ENCODE results near the gene SETBP1.
A peak's percentile ranks its signal among the peaks of the same experiment; 100 is the strongest.
"Not testable (repeated sequence)": the region's sequence is repeated elsewhere in the genome, so short reads cannot be mapped to it uniquely, and the experiment has no call there.

The SETBP1 gene

DNA sequence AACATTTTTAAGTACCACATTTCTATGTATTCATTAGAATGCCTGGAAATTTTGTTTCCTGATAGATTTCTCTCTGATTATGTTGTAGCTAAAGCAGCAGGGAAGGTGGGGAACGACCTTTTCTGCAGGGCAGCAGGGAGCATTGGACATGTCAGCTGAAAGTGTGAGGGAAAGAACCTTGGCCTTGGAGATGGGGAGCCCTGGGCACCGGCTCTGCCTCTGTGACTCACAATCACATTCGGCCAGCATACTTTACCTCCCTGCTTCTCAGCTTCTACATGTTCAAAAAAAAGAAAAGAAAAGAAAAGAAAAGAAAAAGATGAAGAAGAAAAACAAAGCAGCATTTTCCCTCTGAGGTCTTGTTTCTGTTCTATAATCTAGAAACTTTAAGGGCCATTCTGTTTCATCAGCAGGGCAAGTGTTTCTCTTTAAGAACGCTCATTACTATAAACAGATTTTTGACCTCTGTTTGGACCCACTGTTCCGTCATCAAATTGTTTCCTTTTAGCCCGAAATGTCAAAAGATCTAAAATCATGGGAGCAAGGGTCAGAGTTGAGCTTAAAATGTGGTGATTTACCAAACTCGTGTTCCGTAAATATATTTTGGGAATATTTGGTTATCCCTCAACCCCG, 27.9 kb downstream of the SETBP1 start:
- no peak for DNase-seq

DNA sequence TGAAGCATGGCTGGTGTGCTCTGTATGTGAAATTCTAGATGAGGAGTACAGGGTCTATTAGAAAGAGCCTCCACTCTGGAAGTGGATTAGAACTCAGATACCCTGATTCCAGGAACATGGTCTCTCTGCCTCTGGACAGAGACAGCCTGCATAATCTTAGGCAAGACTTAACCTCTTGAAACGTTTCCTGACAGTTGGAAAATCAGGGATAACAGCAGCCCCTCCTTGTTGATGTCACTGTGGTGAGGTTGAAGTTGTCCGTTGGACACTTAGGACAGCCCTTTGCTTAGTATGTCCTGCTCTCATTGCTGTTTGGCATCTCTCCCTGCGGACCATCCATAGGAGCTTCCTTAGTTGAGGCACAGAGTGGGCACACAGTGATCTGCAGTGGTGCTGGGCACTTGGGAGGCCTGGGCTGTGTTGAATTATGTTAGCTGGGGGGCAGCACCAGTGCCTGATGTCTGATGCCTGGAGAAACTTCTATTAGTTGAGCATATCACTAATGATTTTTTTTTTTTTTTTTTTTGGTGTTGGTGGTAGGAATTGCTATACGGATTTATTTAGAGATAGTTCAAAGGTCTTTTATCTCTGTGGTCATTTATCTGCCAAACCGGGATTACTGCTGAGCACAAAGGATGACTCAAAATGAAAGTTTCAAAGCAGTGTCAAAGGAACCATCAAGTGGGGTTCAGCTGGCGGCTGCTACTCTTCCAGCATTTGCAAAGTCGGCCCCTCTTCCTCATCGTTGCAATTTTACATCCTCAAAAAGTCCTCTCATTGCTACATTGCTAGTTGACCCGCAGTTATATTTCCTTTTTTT, 28.8 kb downstream of the SETBP1 start:
- no peak for DNase-seq

DNA sequence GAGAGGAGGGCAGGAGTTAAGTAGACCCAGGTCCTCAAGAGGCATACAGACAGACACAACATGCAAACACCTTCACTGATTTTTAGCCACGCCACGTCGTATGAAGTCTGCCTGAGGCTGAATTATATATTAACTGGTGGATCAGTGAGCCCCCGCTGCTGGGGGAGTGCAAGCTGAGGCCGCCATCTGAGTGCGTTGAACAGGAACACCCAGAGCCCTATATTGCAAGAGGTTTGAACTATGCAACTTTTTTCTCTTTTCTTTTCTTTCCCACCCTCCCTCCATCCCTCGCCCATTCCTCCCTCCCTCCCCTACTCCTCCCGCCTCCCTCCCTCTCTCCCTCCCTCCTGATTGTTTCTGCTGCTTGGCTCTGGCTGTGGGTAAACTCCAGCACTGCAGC, 30.2 kb downstream of the SETBP1 start:
- DNase-seq: no peak

DNA sequence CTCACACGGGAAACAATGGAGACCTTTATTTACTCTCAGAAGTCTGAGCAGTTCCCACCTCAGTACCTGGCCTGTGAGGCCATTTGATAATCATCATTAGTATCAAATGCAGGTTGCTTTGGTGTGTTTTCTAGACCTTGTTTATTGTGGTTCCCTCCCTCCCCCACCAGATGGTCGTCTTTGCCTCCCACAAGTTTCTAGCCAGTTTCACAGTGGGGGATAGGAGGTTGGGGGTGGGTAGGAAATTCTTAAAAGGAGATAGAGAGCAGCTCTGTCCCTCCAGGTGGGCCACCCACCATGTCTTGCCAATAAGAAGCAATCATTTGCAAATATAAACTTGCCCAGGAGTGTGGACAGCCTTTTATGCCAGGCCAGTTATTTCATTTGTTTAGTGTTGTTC, 31.3 kb downstream of the SETBP1 start:
- DNase-seq: no peak

DNA sequence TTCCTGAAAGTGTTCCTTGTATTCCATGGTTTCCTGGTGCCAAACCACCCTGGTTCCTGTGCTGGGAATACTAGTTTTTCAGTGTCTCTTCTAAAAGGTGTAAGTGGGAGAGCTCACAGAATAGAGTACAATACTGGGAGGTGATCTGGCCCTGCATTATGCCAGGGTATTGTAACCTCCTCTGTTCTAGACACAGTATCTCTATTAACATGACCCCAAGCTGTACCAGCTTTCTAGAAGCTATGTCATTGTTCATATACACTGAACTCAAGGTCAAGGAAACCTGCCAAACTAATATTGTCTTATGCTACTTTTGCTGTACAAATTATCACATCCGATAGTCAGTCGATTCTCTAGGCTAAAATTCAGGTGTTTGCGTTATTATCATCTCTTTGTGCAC, 32.7 kb downstream of the SETBP1 start:
- DNase-seq: no peak

DNA sequence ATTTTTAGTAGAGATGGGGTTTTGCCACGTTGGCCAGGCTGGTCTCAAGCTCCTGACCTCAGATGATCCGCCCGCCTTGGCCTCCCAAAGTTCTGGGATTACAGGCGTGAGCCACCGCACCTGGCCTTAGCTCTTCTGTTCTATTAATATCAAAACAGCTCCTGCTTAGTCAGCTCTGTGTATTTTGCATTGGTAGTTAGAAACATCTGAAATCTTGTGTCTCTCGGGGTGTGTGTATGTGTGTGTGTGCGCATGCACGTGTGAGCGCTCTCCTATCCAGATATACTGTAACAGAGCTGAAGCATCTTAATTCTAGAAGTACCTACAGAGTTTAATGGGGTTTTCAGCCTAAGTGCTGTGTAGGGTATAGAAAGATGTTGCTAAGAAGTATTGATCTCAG, 33.7 kb downstream of the SETBP1 start:
- no peak for DNase-seq

DNA sequence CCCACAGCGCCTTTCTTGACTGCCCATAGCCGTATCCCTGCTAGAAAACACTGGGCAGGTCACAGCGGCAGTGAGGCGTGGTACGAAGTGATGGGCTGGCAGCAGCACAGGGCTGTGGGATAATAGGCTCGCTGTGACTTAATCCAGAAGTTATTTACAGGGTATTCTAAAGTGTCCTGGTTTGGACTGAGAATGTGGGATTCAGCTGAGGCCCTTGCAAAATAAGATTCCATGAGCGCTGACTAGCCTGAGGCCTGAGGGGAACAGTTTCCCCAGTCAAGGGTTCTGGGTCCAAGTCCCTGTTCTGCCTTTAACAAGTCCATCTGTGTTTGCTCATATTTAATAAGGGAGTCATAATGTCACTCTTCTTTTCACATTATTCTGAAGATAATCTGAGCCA, 34.6 kb downstream of the SETBP1 start:
- DNase-seq: no peak

DNA sequence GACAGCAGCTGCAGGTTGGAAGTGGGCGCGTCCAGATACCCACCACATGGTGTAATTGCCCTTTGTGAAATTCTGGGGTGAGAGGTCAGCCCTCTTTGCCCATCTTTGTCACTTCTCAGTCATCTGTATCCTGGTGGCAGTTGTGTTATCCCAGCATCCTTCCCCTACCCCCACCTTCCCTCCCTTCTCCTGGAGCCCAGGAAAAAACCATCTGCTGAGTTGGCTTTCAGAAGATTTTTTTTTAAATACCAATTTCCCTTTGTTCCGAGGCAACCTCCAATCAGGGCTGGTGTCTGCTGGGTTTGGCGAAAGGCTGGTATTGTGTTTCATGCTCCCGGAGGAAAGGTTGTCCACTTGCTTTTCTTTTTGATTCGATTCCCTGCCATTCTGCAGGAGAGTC, 35.2 kb downstream of the SETBP1 start:
- DNase-seq: no peak

DNA sequence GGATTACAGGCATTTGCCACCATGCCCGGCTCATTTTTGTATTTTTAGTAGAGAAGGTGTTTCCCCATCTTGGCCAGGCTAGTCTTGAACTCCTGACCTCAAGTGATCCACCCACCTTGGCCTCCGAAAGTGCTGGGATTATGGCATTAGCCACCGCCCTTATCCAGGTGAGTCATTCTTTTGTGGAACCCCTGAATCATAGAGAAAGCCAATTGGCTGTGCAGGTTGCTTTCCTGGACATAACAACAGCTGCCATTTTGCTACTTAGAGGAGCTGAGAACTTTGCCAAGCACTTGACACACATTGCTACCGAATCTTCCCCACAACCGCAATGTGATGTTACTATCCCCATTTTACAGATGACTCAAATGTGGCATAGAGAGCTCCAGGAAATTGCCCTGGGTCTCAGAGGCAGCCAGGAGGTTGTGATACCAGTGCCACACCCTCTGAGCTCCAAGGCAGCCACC, 36.0 kb downstream of the SETBP1 start:
- peak; percentile 46 for DNase-seq

DNA sequence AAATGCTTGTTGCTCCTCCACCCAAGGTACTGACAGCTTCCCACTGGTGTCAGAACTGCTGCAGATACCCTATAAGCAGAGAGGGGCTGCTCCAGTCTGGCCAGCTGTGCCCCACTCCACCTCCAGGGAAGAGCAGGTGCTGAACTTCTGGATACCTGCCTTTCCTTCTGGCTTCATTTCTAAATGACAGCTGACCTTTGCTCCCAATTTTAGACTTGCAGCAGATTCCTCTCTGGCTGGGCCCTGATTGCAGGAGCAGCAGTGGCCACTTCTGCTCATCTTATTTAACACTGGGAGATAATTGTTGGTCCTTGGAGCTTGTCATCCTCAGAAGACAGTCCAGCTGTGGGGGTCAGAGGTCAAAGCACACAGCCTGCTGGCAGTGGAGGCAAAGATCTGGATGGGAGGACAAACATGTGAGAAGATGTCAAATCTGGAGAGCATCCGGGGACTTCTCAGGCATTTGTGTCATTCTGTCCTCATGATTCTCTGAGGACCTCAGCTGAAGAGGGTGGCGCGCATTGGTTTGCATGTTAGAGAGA, 38.9 kb downstream of the SETBP1 start:
- no peak for DNase-seq

DNA sequence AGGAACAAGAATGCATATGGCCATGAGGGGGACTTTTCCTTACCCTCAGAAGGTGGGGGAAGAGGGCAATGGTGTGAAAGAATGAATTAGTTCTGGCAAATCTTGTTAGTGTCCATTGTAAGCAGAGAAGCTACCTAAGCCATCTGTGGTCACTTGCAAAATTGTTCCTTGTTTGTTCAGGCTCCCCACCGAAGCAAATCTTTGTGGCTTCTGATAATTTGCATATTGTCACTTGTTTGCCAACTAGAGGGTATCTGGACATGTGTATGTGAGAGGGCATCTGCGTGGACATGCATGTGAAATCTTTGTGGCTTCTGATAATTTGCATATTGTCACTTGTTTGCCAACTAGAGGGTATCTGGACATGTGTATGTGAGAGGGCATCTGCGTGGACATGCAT, 41.1 kb downstream of the SETBP1 start:
- DNase-seq: not testable (repeated sequence)

DNA sequence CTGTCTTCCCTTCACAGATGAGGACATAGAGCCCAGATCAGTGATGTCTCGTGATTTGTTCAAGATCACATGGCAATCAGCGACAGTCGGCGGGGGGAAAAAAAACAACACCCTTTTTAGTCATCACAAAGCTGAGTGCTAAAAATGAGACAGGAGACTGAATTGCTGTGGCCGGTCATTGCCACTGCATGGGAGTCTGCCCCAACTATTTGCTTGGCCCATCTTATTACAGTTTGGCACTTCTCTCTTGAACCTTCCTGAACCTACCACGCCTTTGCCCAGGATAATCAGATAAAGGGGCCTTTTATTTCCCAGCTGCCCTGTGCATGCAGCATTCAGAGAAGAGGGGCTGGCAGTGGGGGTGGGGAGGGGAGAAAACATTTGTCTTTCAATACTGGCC, 42.7 kb downstream of the SETBP1 start:
- peak; percentile 33 for DNase-seq

DNA sequence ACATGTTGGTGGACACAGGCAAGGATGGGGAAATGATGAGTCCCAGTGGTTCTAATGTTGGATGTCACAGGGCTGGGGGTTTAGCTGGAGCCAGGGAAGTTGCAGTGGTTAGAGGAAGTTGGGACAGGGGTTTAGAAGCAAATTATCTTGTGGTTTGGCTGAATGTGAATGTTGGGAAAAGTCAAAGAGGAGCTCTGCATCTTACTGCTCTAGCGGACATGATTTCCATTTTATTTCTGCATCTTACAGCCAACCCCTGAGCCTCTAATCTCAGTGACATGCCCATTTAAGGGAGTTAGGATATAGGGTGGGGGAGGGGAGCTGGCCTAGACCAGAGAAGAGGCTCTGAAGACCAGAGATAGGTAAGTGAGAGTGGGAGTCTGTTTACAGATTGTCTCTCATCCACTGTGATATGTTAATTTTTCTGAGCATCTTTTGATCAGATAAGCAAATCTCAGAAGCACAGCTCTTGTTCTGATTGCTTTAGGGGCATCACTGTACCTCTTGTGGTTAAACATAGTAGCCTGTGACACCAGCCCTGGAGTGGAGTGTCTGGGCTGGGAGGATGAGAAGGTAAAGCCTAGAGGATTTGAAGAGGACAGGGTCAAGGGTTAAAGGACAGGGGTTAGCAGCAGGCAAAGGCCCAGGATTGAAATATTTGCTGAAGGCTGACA, 43.6 kb downstream of the SETBP1 start:
- peak; percentile 31 for DNase-seq

DNA sequence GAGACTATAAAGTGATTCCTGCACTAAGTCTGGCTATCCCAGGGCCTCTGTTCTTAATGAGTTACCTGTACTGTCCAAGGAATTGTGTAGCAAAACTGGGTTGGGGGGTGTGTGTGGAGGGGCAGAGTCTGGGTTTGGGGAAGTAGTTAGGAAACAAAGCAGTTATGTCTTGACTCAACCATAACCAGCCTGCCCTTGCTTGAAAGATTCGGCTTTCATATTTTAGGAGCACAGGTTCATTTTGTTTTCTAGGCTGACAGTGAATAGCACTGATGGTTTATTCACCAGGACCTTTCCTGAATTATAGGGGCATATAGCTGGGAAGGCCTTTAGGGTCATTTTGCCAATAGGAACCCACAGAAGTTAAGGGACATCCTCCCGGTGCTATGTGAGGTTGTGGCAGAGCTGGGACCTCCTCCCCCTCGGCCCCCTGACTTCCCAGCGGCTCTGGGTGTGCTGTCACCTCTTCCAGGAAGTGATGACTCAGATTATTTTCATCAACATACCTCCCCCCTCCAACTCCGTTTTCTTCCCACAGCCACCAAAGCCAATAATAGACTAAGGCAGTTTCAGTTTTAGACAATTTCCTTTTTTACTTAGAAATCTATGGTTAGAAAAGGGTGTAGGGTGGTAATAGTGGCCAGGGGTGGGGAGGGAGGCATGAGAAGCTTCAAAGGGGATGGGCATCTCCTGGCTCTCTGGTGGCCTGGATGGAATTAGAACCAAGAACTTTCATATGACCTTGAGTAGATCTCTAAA, 44.8 kb downstream of the SETBP1 start:
- DNase-seq: peak; percentile 87

DNA sequence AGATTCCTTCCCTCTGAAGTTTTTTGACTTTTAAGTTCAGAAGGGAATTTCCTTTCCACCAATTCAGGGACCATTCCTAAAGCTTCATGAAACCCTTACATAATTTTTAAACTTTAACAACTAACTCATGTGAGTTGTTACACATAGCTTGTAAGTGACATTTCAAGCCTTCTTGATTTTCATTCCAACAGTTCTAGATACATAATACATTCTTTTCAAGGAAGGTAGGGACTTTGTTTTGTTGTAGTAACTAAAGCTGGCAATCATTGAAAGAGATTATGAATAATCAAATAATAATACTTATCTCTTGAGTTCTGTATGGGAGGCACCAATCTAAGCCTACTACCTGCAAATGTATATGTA, 45.4 kb downstream of the SETBP1 start:
- no peak for DNase-seq

DNA sequence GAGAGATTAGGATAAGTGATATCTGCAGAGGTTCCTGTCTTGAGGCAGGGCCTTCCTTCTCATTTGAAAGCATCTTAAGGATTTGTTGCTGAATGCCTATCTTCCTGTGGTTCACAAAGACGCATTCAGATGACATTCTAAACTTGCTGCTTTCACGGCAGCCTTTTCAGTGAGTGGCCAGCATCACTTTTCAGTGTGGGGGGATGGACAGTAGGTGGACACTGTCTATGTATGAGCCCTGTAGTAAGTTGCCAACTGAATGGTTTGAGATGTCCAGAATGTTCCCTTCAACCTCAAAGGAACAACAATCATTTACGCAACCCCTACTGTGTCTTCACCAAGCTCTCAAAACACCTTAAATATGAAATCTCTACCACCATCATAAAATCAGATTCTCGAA, 46.6 kb downstream of the SETBP1 start:
- no peak for DNase-seq

DNA sequence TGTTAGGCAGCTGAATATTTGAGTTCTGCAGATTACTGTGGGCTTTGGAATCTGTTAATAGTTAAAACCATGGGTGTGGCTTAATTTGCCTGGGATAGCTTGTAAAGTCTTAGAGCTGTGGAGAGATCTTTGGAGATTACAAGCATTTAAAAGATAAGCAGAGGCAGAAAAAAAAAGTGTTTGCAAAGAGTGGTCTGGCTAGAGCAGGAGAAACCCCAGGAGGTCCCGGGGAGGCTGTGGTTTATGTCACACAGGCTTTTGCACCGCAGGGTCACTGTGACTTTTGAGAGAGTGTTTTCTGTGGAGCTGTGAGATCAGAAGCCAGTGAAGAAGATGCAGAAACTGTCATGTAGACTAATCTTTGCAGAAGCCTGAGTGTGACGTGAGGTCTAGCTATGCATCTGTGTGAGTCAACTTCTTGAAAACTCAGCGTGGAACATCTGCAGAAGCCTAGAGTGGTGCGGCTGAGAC, 49.0 kb downstream of the SETBP1 start:
- peak; percentile 84 for DNase-seq

DNA sequence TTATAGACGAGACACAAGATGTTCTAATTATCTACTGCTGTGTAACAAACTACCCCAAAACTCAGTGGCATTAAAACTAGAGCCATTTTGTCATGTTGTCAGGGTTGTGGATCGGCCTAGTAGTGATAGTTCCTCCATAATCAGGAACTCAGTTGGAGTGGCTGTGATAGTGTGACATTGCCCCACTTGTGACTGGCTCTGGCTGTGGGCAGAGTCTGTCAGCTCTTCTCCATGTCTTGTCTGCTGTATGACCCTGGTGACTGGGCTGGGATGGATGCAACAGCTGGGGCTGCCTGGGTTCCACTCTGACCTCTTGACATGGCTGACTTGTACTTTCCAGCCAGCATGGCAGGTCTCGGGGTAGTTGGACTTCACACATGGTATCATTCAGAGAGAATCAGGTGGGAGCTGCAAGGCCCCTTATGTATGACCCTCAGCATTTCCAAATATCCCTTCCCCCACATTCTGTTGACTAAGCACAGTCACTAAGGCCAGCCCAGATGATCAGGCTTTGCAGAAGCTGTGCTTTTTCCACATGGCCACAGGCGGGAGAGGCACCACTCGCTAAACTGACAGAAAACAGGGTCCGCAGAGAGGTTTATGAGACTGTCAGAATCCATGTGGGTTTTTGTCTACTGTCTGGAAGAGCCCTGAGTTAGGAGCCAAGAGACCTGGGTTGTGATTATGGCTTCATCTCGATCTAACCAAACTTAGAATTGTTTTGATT, 50.3 kb downstream of the SETBP1 start:
- DNase-seq: no peak

DNA sequence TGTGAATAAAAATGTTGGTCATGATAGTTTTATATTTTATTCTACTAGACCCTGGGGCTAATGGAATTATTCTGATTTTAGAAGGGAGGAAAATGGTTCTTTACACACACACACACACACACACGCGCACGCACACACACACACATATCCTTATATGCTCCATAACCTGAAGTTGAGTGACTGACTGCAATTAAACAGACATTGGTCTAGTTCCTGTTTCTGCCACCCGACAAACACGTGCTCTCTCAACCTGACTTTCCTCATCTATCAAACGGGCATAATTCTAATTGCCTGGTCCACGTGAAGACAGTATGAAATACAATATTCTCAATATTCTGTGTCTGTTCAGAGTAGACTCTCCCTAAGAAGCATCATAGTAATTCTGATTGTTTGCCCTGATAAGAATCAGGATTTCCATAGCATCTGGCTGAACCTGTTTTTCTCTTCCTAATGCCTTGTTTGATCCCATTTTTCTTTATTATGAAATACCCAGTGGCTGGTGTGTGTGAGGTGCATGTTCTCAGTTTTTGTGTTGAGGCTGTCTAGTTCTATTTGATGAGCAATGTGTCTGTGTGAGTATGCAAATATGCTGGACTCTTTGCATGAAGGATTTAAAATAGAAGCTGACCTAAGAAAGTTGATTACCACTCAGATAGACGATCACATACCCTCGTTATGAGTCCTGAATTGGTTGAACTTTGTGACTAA, 51.0 kb downstream of the SETBP1 start:
- no peak for DNase-seq

DNA sequence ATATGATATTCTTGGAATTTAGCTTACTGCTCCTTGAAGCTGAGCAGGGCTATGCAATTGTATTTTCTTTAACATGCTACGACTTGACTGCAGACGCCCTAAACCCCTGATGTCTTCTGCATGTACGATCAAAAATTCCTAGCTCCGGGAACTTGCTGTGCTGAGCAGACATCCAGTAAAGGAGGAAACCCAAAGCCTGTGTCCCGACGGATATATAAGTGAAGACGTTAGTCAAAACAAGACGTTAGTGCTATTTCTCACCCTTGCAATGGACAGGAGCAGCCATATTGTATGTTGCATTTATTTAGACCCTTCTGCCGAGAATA, 51.5 kb downstream of the SETBP1 start:
- DNase-seq: no peak

DNA sequence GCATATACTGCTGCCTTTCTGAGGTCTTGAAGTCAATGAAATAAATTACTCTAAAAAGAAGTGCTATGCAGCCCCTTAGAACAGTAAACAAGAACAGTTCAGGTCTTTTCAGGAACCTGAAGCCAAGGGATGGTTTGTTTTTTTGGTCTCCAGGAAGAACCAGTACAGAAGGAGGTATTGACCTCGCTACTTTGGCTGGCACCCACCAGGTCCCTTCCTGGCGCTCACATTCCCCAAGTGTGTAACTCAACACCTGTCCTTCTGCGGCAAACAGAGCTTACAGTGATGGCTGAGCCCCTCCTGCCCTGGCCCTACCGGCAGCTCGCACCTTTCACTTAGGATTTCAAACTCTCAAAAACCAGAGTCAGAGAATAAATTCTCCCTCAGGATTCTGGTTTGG, 51.9 kb downstream of the SETBP1 start:
- DNase-seq: no peak
